Endothelial cell of umbilical vein (primary cell): ENCODE measurements around the gene ABCB4. TPM values are rescaled to one million over a fixed set of nuclear protein-coding genes. Genes with fewer than 3 reads are reported as not detected.

Experiments used
- BruUV-seq: library from RNA; stranded (reverse); fragments of 400-500 nt; replicated peaks from 2 replicates; lab custom pipeline; 2021; lab: Mats Ljungman, UMichigan
- CTCF ChIA-PET: fragments of 300-600, 350-600 bp; sonication (Branson Sonifier 250); formaldehyde crosslinking; loops from one replicate; lab custom pipeline; 2021; ENCODE audit warnings: antibody characterized with exemption, inconsistent platforms; lab: Charles Lee
- POLR2A ChIA-PET: fragments of 300-600, 350-600 bp; sonication (Branson Sonifier 250); formaldehyde crosslinking; loops from one replicate; lab custom pipeline; 2021; ENCODE audit warnings: antibody characterized with exemption, inconsistent platforms; lab: Charles Lee
- DNase-seq: peaks from one replicate; pipeline ENCODE4 v3.0.0-alpha.2; 2011; ENCODE audit warnings: low read depth, low spot score
- FAIRE-seq: peaks from 2 replicates; lab custom pipeline; 2011; peaks lifted over from hg19 to GRCh38; lab: Jason Lieb, UNC
- H2AFZ ChIP-seq: 2 replicates; pipeline ENCODE4 v1.6.0; 2012; ENCODE audit warnings: low read depth, low read length, control low read depth, inconsistent platforms
- H3K27ac ChIP-seq: 2 replicates; pipeline ENCODE4 v1.5.1; 2011; ENCODE audit warnings: low read depth, mild to moderate bottlenecking, control low read depth, low read length, moderate library complexity; ENCODE audit not compliant: insufficient read depth
- H3K27me3 ChIP-seq, 2 experiments: 2 replicates each; pipeline versions ENCODE4 v1.6.0 to v1.6.1; 2011; ENCODE audit warnings: low read length in 2 of 2, mixed read lengths in 1 of 2; ENCODE audit not compliant: control insufficient read depth in 2 of 2, insufficient read depth in 2 of 2
- H3K36me3 ChIP-seq, 2 experiments: 2 replicates in 1 of 2; 3 replicates in 1 of 2; pipeline ENCODE4 v1.5.1; 2011; ENCODE audit warnings: low read length in 2 of 2, mild to moderate bottlenecking in 1 of 2, moderate library complexity in 1 of 2; ENCODE audit not compliant: control insufficient read depth in 2 of 2, insufficient read depth in 2 of 2; ENCODE audit errors: extremely low read depth in 1 of 2
- H3K4me1 ChIP-seq: 3 replicates; pipeline ENCODE4 v1.5.1; 2011; ENCODE audit warnings: mild to moderate bottlenecking, low read length; ENCODE audit not compliant: control insufficient read depth, insufficient read depth; ENCODE audit errors: extremely low read depth
- H3K4me2 ChIP-seq: 2 replicates; pipeline ENCODE4 v1.6.1; 2011; ENCODE audit warnings: low read length, control low read depth, mixed read lengths; ENCODE audit not compliant: insufficient read depth
- H3K4me3 ChIP-seq, 3 experiments: fragments of 200-600 bp in 1 of 3; sonication (generic), shearing (Covaris generic) in 1 of 3; replicated peaks in 1 of 3; 2 replicates each; pipeline ENCODE4 v1.5.1; 2011 to 2016; ENCODE audit warnings: control low read depth in 3 of 3, low read length in 3 of 3, mild to moderate bottlenecking in 2 of 3, inconsistent platforms in 1 of 3, low read depth in 1 of 3, moderate library complexity in 1 of 3; ENCODE audit not compliant: insufficient read depth in 1 of 3
- H3K79me2 ChIP-seq: 2 replicates; pipeline ENCODE4 v1.6.0; 2012; ENCODE audit warnings: low read length, inconsistent platforms; ENCODE audit not compliant: control insufficient read depth, insufficient read depth
- H3K9ac ChIP-seq: replicated peaks from 2 replicates; pipeline ENCODE3; 2011; ENCODE audit warnings: low read length, control low read depth; ENCODE audit not compliant: insufficient read depth; ENCODE audit errors: extremely low read depth
- H3K9me1 ChIP-seq: replicated peaks from 3 replicates; pipeline ENCODE4 v1.6.0; 2011; ENCODE audit warnings: mild to moderate bottlenecking, low read length; ENCODE audit not compliant: control insufficient read depth, insufficient read depth; ENCODE audit errors: extremely low read depth
- H3K9me3 ChIP-seq: replicated peaks from 2 replicates; pipeline ENCODE4 v1.5.1; 2012; ENCODE audit warnings: low read length, inconsistent platforms; ENCODE audit not compliant: control insufficient read depth, insufficient read depth
- H4K20me1 ChIP-seq: replicated peaks from 2 replicates; pipeline ENCODE3; 2011; ENCODE audit warnings: mild to moderate bottlenecking, low read length; ENCODE audit not compliant: control insufficient read depth, insufficient read depth; ENCODE audit errors: extremely low read depth
- EZH2 ChIP-seq: IDR thresholded peaks from 2 replicates; pipeline ENCODE4 v1.6.1; 2012; ENCODE audit warnings: borderline replicate concordance, low read depth, mild to moderate bottlenecking, moderate library complexity, low read length, inconsistent platforms; ENCODE audit not compliant: severe bottlenecking
- FOS ChIP-seq: IDR thresholded peaks from 2 replicates; pipeline ENCODE4 v1.6.1; 2011; ENCODE audit warnings: mild to moderate bottlenecking, low read length, moderate library complexity, borderline replicate concordance; ENCODE audit not compliant: insufficient read depth
- GATA2 ChIP-seq: IDR thresholded peaks from 2 replicates; pipeline ENCODE4 v1.7.0; 2011; ENCODE audit warnings: low read depth, mild to moderate bottlenecking, moderate library complexity, mixed read lengths, low read length; ENCODE audit not compliant: insufficient read length, insufficient read depth
- JUN ChIP-seq: IDR thresholded peaks from 2 replicates; pipeline ENCODE4 v1.6.1; 2011; ENCODE audit warnings: borderline replicate concordance, low read depth; ENCODE audit not compliant: insufficient read length, insufficient read depth
- MYC ChIP-seq: IDR thresholded peaks from one replicate; pipeline ENCODE4 v1.6.1; 2011; ENCODE audit warnings: mild to moderate bottlenecking, low read depth, low read length
- POLR2A ChIP-seq: IDR thresholded peaks from 2 replicates; pipeline ENCODE4 v1.6.1; 2012; ENCODE audit warnings: low read depth, mild to moderate bottlenecking, control low read depth, low read length
- POLR2AphosphoS5 ChIP-seq: IDR thresholded peaks from 2 replicates; pipeline ENCODE4 v1.6.1; 2012; ENCODE audit warnings: low read depth, mild to moderate bottlenecking, control low read depth, low read length, moderate library complexity; ENCODE audit not compliant: insufficient read depth
- dilution Hi-C: fragments of 300-500 bp; cut with MboI; formaldehyde crosslinking; loops from one replicate; pipeline ENCODE4 v1.15.0; 2019; ENCODE audit warnings: low sequenced_read_pairs; ENCODE audit not compliant: extremely low pct_ligation_motif_present
- intact Hi-C: fragments of 100-400 bp; cut with micrococcal nuclease; formaldehyde crosslinking; loops from one replicate; pipeline ENCODE4 v1.10.0; 2022
- polyA plus RNA-seq, 4 experiments: library from polyadenylated mRNA; depleted of rRNA in 3 of 4; stranded (reverse) in 3 of 4; unstranded in 1 of 4; fragments of >200 nt; gene quantifications; 2 replicates each; pipeline versions ENCODE4 v1.2.1 to v1.2.3, GENCODE V29; 2011 to 2012; ENCODE audit warnings: missing spikeins in 1 of 4
- total RNA-seq: library from RNA; stranded (reverse); gene quantifications from 2 replicates; pipeline ENCODE4 v1.2.3, GENCODE V29; 2021
- TF ChIP-seq, protein P1 (sequence below): IDR thresholded peaks from 2 replicates; pipeline ENCODE4 v1.6.1; 2011; ENCODE audit not compliant: insufficient read depth, insufficient read length

ABCB4 gene
- total and polyA plus RNA-seq, 2 donors (not counting 3 experiments of a cell fraction or from before 2014, with no cell fraction given) = 0.11 to 0.15 TPM

DNA sequence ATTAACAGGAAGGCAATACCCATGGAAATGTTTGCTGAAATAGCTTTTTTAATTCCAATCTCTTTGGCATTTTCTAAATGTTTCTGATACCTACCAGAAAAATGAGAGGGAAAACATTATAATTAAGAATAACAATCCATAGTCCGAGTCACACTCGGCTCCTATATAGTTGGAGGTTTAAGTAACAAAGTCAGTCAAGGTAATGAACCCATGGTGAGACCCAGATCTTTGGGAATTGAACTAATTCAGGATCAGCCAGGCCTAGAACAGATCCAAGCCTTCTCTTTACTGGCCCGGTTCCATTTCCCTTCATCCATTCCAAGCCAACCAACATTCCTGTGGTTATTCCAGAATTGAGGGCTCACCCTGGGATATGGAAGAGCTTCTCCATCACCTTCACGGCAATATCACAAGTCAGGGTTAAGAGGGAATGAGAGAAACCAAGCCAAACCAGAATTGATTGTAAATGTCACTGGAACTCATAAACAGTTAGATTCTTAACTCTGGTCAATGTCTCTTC is 28.3 kb downstream of the ABCB4 start:
- POLR2A ChIA-PET = no interaction called here
- H3K4me1 ChIP-seq = no peaks in the 10 kb centered on the region
- dilution Hi-C loops (no loop called here), intact Hi-C loops (no loop called here)
- DNase-seq = no peak
- no TSS peak for BruUV-seq
- CTCF ChIA-PET = interaction anchor here (1.0 kb wide), 1 partner anchor 31 kb away, joined by 3 read pairs; no protein-coding TSS in a partner anchor
- no peak overlapping the region for H3K4me2 ChIP-seq
- no peak overlapping the region for H3K9ac ChIP-seq
- H4K20me1 ChIP-seq = no peaks in the 10 kb centered on the region
- no peak overlapping the region for H3K27ac ChIP-seq
- FAIRE-seq = no peak
- no peak overlapping the region for H2AFZ ChIP-seq
- no peaks in the 10 kb centered on the region for H3K27me3 ChIP-seq
- H3K36me3 ChIP-seq = no peaks in the 10 kb centered on the region
- TF ChIP-seq FOS (no peak), POLR2A (no peak), POLR2AphosphoS5 (no peak), GATA2 (no peak), EZH2 (no peak)
- no peaks in the 10 kb centered on the region for H3K9me3 ChIP-seq
- no peaks in the 10 kb centered on the region for H3K79me2 ChIP-seq
- no peak overlapping the region for H3K4me3 ChIP-seq
- no peaks in the 10 kb centered on the region for H3K9me1 ChIP-seq

DNA sequence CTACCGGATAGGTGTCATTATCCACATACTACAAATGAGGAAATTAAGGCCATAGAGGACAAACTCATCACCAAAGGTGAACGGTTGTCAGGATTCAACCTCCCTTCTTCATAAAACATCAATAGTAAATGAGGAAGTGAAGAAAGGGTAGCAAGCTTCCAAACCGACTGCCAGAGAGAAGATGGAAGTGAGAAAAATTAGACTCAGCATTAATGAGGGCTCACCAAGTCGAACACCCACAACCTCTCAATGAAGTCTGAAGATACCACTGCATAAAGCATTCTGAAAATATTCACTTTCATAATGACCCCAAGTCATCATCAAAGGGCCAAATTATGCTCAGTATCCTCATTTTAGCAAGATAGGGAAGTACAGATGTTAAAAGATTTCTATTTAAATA is 29.6 kb downstream of the ABCB4 start:
- ChIA-PET CTCF (no interaction called here), POLR2A (no interaction called here)
- no peaks in the 10 kb centered on the region for H3K4me1 ChIP-seq
- no peak overlapping the region for H3K4me3 ChIP-seq
- H3K9ac ChIP-seq = no peak overlapping the region
- no TSS peak for BruUV-seq
- H3K9me1 ChIP-seq = no peaks in the 10 kb centered on the region
- TF ChIP-seq, protein P1, sequence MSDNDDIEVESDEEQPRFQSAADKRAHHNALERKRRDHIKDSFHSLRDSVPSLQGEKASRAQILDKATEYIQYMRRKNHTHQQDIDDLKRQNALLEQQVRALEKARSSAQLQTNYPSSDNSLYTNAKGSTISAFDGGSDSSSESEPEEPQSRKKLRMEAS = no peak
- TF ChIP-seq FOS = no peak
- no peak for TF ChIP-seq JUN
- no peak for TF ChIP-seq GATA2
- TF ChIP-seq MYC = no peak
- DNase-seq = no peak
- intact Hi-C loops (no loop called here), dilution Hi-C loops (no loop called here)
- FAIRE-seq = no peak
- no peak overlapping the region for H2AFZ ChIP-seq
- no peaks in the 10 kb centered on the region for H4K20me1 ChIP-seq
- no peaks in the 10 kb centered on the region for H3K9me3 ChIP-seq
- no peaks in the 10 kb centered on the region for H3K27me3 ChIP-seq
- H3K36me3 ChIP-seq = no peaks in the 10 kb centered on the region
- no peaks in the 10 kb centered on the region for H3K79me2 ChIP-seq
- no peak overlapping the region for H3K4me2 ChIP-seq
- H3K27ac ChIP-seq = no peak overlapping the region
